ENCODE data around the gene PAK3. TPM values are rescaled to one million over a fixed set of nuclear protein-coding genes. Genes with fewer than 3 reads are reported as not detected.

The PAK3 gene
- polyA plus RNA-seq, 2 donors: 0.04 to 0.06 TPM

- H3K27ac ChIP-seq (ENCODE audit: low read depth in 2 of 2, low read length in 1 of 2): no peak overlapping the region
- no peak overlapping the region for H3K4me3 ChIP-seq (ENCODE audit: low read depth in 1 of 2, low read length in 2 of 2)
- H3K27me3 ChIP-seq (ENCODE audit: control insufficient read depth in 1 of 2, insufficient read depth in 2 of 2, low read length in 2 of 2): peaks cover 0 to 15% of the 10 kb centered on the region in 2 donors
- 63 to 73% methylated on average over 2 of the region's 2 CpGs for WGBS, 2 donors
- H3K9me3 ChIP-seq (ENCODE audit: control insufficient read depth in 2 of 2, insufficient read depth in 1 of 2, low read depth in 1 of 2, low read length in 1 of 2): no peaks in the 10 kb centered on the region
- H3K4me1 ChIP-seq (ENCODE audit: control insufficient read depth in 2 of 2, insufficient read depth in 2 of 2, low read length in 1 of 2): no peaks in the 10 kb centered on the region
- H3K36me3 ChIP-seq (ENCODE audit: control insufficient read depth in 2 of 2, insufficient read depth in 2 of 2, low read length in 1 of 2): no peaks in the 10 kb centered on the region
Measured at GRCh38 chrX:111265486-111265885, 169.5 kb downstream of the PAK3 start.

- H3K27me3 ChIP-seq (ENCODE audit: control insufficient read depth in 1 of 2, insufficient read depth in 2 of 2, low read length in 2 of 2): peaks cover 0 to 8% of the 10 kb centered on the region in 2 donors
- 28 to 39% methylated on average over 2 of the region's 2 CpGs for WGBS, 2 donors
Measured at GRCh38 chrX:111268506-111268905, 172.5 kb downstream of the PAK3 start.

GRCh38 chrX:111270339-111270738 lies 174.3 kb downstream of the PAK3 start, which contains the start of gene CAPN6:
Gene CAPN6 (minus strand): TSS chrX:111270483. CDS start chrX:111263936, 6,547 bp downstream.
- no peak within 1 kb of the TSS for H3K4me3 ChIP-seq (ENCODE audit: low read depth in 1 of 2, low read length in 2 of 2)
- 27 to 29% methylated on average over 8 of the region's 8 CpGs for WGBS, 2 donors
- H3K36me3 ChIP-seq (ENCODE audit: control insufficient read depth in 2 of 2, insufficient read depth in 2 of 2, low read length in 1 of 2): no peaks in the 10 kb centered on the region
- no peak within 1 kb of the TSS for H3K27ac ChIP-seq (ENCODE audit: low read depth in 2 of 2, low read length in 1 of 2)
- no peaks in the 10 kb centered on the region for H3K9me3 ChIP-seq (ENCODE audit: control insufficient read depth in 2 of 2, insufficient read depth in 1 of 2, low read depth in 1 of 2, low read length in 1 of 2)
- no peaks in the 10 kb centered on the region for H3K4me1 ChIP-seq (ENCODE audit: control insufficient read depth in 2 of 2, insufficient read depth in 2 of 2, low read length in 1 of 2)
- peaks cover 0 to 12% of the 10 kb centered on the region in 2 donors for H3K27me3 ChIP-seq (ENCODE audit: control insufficient read depth in 1 of 2, insufficient read depth in 2 of 2, low read length in 2 of 2)

More at GRCh38 chrX:111268506-111268905, 172.5 kb downstream of the PAK3 start:
- Histone ChIP-seq H3K4me1 (ENCODE audit: control insufficient read depth in 2 of 2, insufficient read depth in 2 of 2, low read length in 1 of 2) (no peaks in the 10 kb centered on the region), H3K27ac (ENCODE audit: low read depth in 2 of 2, low read length in 1 of 2) (no peak overlapping the region), H3K36me3 (ENCODE audit: control insufficient read depth in 2 of 2, insufficient read depth in 2 of 2, low read length in 1 of 2) (no peaks in the 10 kb centered on the region), H3K4me3 (ENCODE audit: low read depth in 1 of 2, low read length in 2 of 2) (no peak overlapping the region), H3K9me3 (ENCODE audit: control insufficient read depth in 2 of 2, insufficient read depth in 1 of 2, low read depth in 1 of 2, low read length in 1 of 2) (no peaks in the 10 kb centered on the region)

Other genes with a start within 250 kb of the PAK3 start
- 1 to 10 TPM in 1 of 2 donors, under 1 TPM in 1; 0.72 to 1.3 TPM for gene CAPN6, start 174.3 kb downstream of the PAK3 start, polyA plus RNA-seq